Gastroesophageal sphincter (tissue), 4 donors: ENCODE measurements around the gene TEX12. TPM values are rescaled to one million over a fixed set of nuclear protein-coding genes. Genes with fewer than 3 reads are reported as not detected.

Experiments used
- small RNA-seq, 4 donors: library from RNA; depleted of rRNA; stranded (forward); fragments of <200 nt; gene quantifications; one replicate each; pipeline ENCODE3, GENCODE V24; 2016
- total RNA-seq, 4 donors: library from RNA; depleted of rRNA; stranded (reverse); fragments of >200 nt; gene quantifications; one replicate each; pipeline ENCODE4 v1.1.0, GENCODE V29; 2016

The TEX12 gene
- total RNA-seq, 4 donors from 2014 or later: not detected

Small RNA genes within 50 kb of the gene (small RNA-seq; reads per million reads assigned to genes)
- gene MRPS36P4: 0 reads per million in 4 donors

Other genes starting within 250 kb of the TEX12 start
- 1 to 10 TPM in 3 of 4 donors, not detected in 1; 2.4 to 3.3 (median 3.1) TPM for gene C11orf52, start 248.5 kb upstream of the TEX12 start, total RNA-seq
- 100 to 1,000 TPM; 125 to 164 (median 153) TPM for gene DIXDC1, start 230.0 kb upstream of the TEX12 start, total RNA-seq
- 10 to 100 TPM; 18.2 to 38.6 (median 32.1) TPM for gene DLAT, start 142.0 kb upstream of the TEX12 start, total RNA-seq
- 1 to 10 TPM; 1.8 to 4.2 (median 3.2) TPM for gene PIH1D2, start 93.4 kb upstream of the TEX12 start, total RNA-seq
- gene NKAPD1, start 93.1 kb upstream of the TEX12 start, total RNA-seq: 10 to 100 TPM; 14.4 to 21.5 (median 16.4) TPM
- gene TIMM8B, start 80.6 kb upstream of the TEX12 start, total RNA-seq: 10 to 100 TPM; 19.2 to 37.6 (median 24.8) TPM
- gene SDHD, start 80.5 kb upstream of the TEX12 start, total RNA-seq: 100 to 1,000 TPM; 102 to 120 (median 113) TPM
- gene IL18, start 3.3 kb upstream of the TEX12 start, total RNA-seq: 10 to 100 TPM in 1 of 4 donors, 1 to 10 TPM in 3; 5.6 to 16.9 (median 6.9) TPM
- 1 to 10 TPM in 3 of 4 donors, under 1 TPM in 1; 0.96 to 7.5 (median 6.6) TPM for gene BCO2, start 8.1 kb downstream of the TEX12 start, total RNA-seq
- gene PTS, start 59.1 kb downstream of the TEX12 start, total RNA-seq: 10 to 100 TPM; 19.4 to 38.1 (median 23.3) TPM
- not detected for gene PLET1, start 93.5 kb downstream of the TEX12 start, total RNA-seq